Neural cell (in vitro differentiated cells): ENCODE results near the gene IRX1. TPM values are rescaled to one million over a fixed set of nuclear protein-coding genes. Genes with fewer than 3 reads are reported as not detected.

ENCODE experiments used
- H2AFZ ChIP-seq: fragments of 200-600, 300-800 bp; sonication (generic), shearing (Covaris generic); 2 replicates; pipeline ENCODE4 v1.6.0; 2014; ENCODE audit warnings: low read depth, mild to moderate bottlenecking, antibody characterized with exemption, low read length, moderate library complexity
- H3F3A ChIP-seq: fragments of 200-600 bp; shearing (Covaris generic); 2 replicates; pipeline ENCODE4 v1.6.1; 2016; ENCODE audit warnings: mild to moderate bottlenecking, moderate library complexity, mixed read lengths, antibody characterized with exemption, low read length; ENCODE audit not compliant: insufficient read depth, poor library complexity, severe bottlenecking
- H3K27ac ChIP-seq: fragments of 200-600, 300-800 bp; sonication (generic), shearing (Covaris generic); 2 replicates; pipeline ENCODE4 v1.5.1; 2014; ENCODE audit warnings: mild to moderate bottlenecking, low read length, moderate library complexity
- H3K27me3 ChIP-seq: fragments of 300-800, 200-600 bp; sonication (generic), shearing (Covaris generic); 2 replicates; pipeline ENCODE4 v1.6.0; 2014; ENCODE audit warnings: mild to moderate bottlenecking, low read depth, low read length, moderate library complexity; ENCODE audit not compliant: insufficient read depth
- H3K36me3 ChIP-seq: fragments of 300-800, 200-600 bp; sonication (generic), shearing (Covaris generic); 2 replicates; pipeline ENCODE4 v1.5.1; 2014; ENCODE audit warnings: mild to moderate bottlenecking, antibody characterized with exemption, low read length, moderate library complexity; ENCODE audit not compliant: insufficient read depth
- H3K4me2 ChIP-seq: fragments of 300-800, 200-600 bp; sonication (generic), shearing (Covaris generic); 2 replicates; pipeline ENCODE4 v1.6.0; 2014; ENCODE audit warnings: mild to moderate bottlenecking, low read length
- H3K4me3 ChIP-seq: fragments of 300-800, 200-600 bp; sonication (generic), shearing (Covaris generic); 2 replicates; pipeline ENCODE4 v1.5.1; 2014; ENCODE audit warnings: mild to moderate bottlenecking, low read length, moderate library complexity
- H3K79me2 ChIP-seq: fragments of 200-600 bp; shearing (Covaris generic); replicated peaks from 2 replicates; pipeline ENCODE4 v1.6.0; 2014; ENCODE audit warnings: mild to moderate bottlenecking, low read length, moderate library complexity; ENCODE audit not compliant: insufficient read depth
- H3K9ac ChIP-seq: fragments of 300-800, 200-600 bp; sonication (generic), shearing (Covaris generic); 2 replicates; pipeline ENCODE4 v1.6.1; 2016; ENCODE audit warnings: mild to moderate bottlenecking, low read length, mixed read lengths
- H3K9me2 ChIP-seq: fragments of 200-600 bp; shearing (Covaris generic); 2 replicates; pipeline ENCODE4 v1.6.1; 2016; ENCODE audit warnings: mild to moderate bottlenecking, low read length, mixed read lengths; ENCODE audit not compliant: insufficient read depth
- H3K9me3 ChIP-seq: fragments of 200-600, 300-800 bp; sonication (generic), shearing (Covaris generic); 2 replicates; pipeline ENCODE4 v1.6.1; 2016; ENCODE audit warnings: mild to moderate bottlenecking, mixed run types, low read length, moderate library complexity, mixed read lengths
- H4K20me1 ChIP-seq: fragments of 200-600 bp; shearing (Covaris generic); 2 replicates; pipeline ENCODE4 v1.6.1; 2016; ENCODE audit warnings: mild to moderate bottlenecking, mixed run types; ENCODE audit not compliant: insufficient read depth
- CTCF ChIP-seq: fragments of 450-650 bp; IDR thresholded peaks from 2 replicates; pipeline ENCODE4 v1.5.1; 2014; ENCODE audit warnings: antibody characterized with exemption, mild to moderate bottlenecking, moderate library complexity; ENCODE audit not compliant: poor library complexity, severe bottlenecking
- EP300 ChIP-seq: fragments of 450-650 bp; conservative IDR thresholded peaks from 2 replicates; pipeline ENCODE4 v1.6.1; 2014; ENCODE audit warnings: antibody characterized with exemption, mild to moderate bottlenecking, moderate library complexity; ENCODE audit not compliant: poor library complexity, severe bottlenecking
- EZH2 ChIP-seq: fragments of 200-600, 300-800 bp; shearing (Covaris generic), sonication (generic); IDR thresholded peaks from 2 replicates; pipeline ENCODE4 v1.6.1; 2014; ENCODE audit warnings: antibody characterized with exemption, low read length, borderline replicate concordance, mild to moderate bottlenecking; ENCODE audit not compliant: insufficient read depth, poor library complexity, severe bottlenecking
- MXI1 ChIP-seq: fragments of 450-650 bp; conservative IDR thresholded peaks from 2 replicates; pipeline ENCODE4 v1.6.1; 2014; ENCODE audit warnings: antibody characterized with exemption, mild to moderate bottlenecking; ENCODE audit not compliant: poor library complexity, severe bottlenecking
- POLR2AphosphoS5 ChIP-seq: IDR thresholded peaks from 2 replicates; pipeline ENCODE4 v1.6.1; 2012
- RAD21 ChIP-seq: fragments of 450-650 bp; conservative IDR thresholded peaks from 2 replicates; pipeline ENCODE4 v1.6.1; 2014; ENCODE audit warnings: antibody characterized with exemption, mild to moderate bottlenecking, moderate library complexity
- REST ChIP-seq: IDR thresholded peaks from 2 replicates; pipeline ENCODE4 v1.6.1; 2012; ENCODE audit warnings: borderline replicate concordance
- SMC3 ChIP-seq: fragments of 450-650 bp; conservative IDR thresholded peaks from 2 replicates; pipeline ENCODE4 v1.6.1; 2014; ENCODE audit warnings: antibody characterized with exemption, mild to moderate bottlenecking, moderate library complexity; ENCODE audit not compliant: poor library complexity
- TAF1 ChIP-seq: IDR thresholded peaks from 2 replicates; pipeline ENCODE4 v1.6.1; 2012; ENCODE audit warnings: low read depth
- polyA plus RNA-seq: library from polyadenylated mRNA; depleted of rRNA; stranded (reverse); fragments of >200 nt; gene quantifications from 2 replicates; pipeline ENCODE4 v1.2.3, GENCODE V29; 2014

IRX1 gene
- polyA plus RNA-seq, 1 donor from 2014 or later = not detected

- TF ChIP-seq REST = no peak
Observed at GRCh38 chr5:3593771-3594509, 1.7 kb upstream of the IRX1 start (continued).

GRCh38 chr5:3594510-3595005, 1.1 kb upstream of the IRX1 start:
- no peak overlapping the region for H3K4me2 ChIP-seq
- H3K79me2 ChIP-seq = no peaks in the 10 kb centered on the region
- H3K9me3 ChIP-seq = peaks cover 5% of the 10 kb centered on the region
- no peaks in the 10 kb centered on the region for H4K20me1 ChIP-seq
- H3K4me3 ChIP-seq = peak overlapping the region; percentile 59
- no peak overlapping the region for H2AFZ ChIP-seq
- peaks cover 95% of the 10 kb centered on the region for H3K27me3 ChIP-seq
- no peaks in the 10 kb centered on the region for H3K36me3 ChIP-seq
- TF ChIP-seq EZH2 = peak; percentile 33
- TF ChIP-seq REST = no peak
- TF ChIP-seq CTCF = peak; percentile 43
- no peak for TF ChIP-seq MXI1
- no peak for TF ChIP-seq TAF1
- TF ChIP-seq EP300 = no peak
- peak; percentile 45 for TF ChIP-seq RAD21
- peak; percentile 24 for TF ChIP-seq POLR2AphosphoS5
- no peak for TF ChIP-seq SMC3
- H3K9me2 ChIP-seq = no peaks in the 10 kb centered on the region
- H3K27ac ChIP-seq = no peak overlapping the region
- no peaks in the 10 kb centered on the region for H3F3A ChIP-seq
- no peak overlapping the region for H3K9ac ChIP-seq
